ENCODE measurements around the gene GABRG3. TPM values are rescaled to one million over a fixed set of nuclear protein-coding genes. Genes with fewer than 3 reads are reported as not detected.

The GABRG3 gene
- total RNA-seq, 1 experiment from 2014 or later = not detected

DNA sequence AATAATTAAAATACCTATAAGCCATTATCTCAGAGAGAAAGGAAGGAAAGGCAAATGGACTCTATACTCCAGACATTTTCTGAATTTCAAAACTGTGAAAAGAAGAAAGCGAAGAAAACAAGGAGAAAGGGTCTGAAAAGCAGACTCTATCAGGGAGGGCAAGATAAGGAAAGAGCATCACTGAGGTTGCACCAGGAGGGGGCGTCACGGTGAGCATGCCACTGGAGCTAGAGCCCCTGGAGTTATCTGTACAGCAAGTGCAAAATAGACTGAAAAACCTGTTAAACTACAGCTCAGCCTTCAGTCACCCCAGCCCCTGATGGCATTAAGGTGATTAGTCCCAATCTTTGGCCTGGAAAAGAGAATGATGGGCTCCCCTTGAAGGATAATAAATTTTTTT is 514.3 kb downstream of the GABRG3 start:
- no peak for DNase-seq
- CTCF ChIA-PET = no interaction called here
- no TSS peak for BruUV-seq (replicated peaks)
- Mint-ChIP-seq H3K9me3 (ENCODE audit: low read depth, unreplicated experiment) (no peaks in the 10 kb centered on the region), H3K4me3 (ENCODE audit: low read depth, unreplicated experiment) (no peak overlapping the region), H3K27me3 (ENCODE audit: unreplicated experiment) (no peaks in the 10 kb centered on the region), H3K27ac (ENCODE audit: unreplicated experiment) (no peak overlapping the region), H3K4me1 (ENCODE audit: low read depth, unreplicated experiment) (no peaks in the 10 kb centered on the region), H3K36me3 (ENCODE audit: insufficient read depth, unreplicated experiment) (no peaks in the 10 kb centered on the region)
- TF ChIP-seq, protein P1, sequence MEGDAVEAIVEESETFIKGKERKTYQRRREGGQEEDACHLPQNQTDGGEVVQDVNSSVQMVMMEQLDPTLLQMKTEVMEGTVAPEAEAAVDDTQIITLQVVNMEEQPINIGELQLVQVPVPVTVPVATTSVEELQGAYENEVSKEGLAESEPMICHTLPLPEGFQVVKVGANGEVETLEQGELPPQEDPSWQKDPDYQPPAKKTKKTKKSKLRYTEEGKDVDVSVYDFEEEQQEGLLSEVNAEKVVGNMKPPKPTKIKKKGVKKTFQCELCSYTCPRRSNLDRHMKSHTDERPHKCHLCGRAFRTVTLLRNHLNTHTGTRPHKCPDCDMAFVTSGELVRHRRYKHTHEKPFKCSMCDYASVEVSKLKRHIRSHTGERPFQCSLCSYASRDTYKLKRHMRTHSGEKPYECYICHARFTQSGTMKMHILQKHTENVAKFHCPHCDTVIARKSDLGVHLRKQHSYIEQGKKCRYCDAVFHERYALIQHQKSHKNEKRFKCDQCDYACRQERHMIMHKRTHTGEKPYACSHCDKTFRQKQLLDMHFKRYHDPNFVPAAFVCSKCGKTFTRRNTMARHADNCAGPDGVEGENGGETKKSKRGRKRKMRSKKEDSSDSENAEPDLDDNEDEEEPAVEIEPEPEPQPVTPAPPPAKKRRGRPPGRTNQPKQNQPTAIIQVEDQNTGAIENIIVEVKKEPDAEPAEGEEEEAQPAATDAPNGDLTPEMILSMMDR (IDR thresholded peaks at IDR 0.05; ENCODE audit: unreplicated experiment) = no peak
- intact Hi-C loops (cut with micrococcal nuclease; ENCODE audit: unreplicated experiment) = no loop called here

DNA sequence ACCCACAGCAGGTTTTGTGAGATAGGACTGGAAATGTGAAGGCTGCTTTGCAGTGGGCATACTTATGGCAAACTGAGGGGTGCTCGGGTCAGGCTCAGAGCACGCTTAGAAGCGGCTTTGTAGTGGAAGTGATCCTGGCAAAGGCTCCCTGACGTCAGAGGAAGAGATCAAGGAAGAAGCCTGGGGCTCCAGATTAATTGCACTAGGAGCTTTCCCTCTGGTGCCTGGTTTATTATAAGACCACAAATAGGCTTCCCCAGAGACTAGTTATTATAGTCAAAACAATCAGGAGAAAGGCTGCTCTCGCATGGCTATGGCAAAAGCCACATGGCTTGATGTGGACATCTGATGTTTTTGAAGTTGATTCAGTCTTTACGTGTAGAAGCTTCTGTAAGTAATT is 515.1 kb downstream of the GABRG3 start:
- TF ChIP-seq, protein P1 (IDR thresholded peaks at IDR 0.05; ENCODE audit: unreplicated experiment) = no peak
- no peaks in the 10 kb centered on the region for H3K36me3 Mint-ChIP-seq (ENCODE audit: insufficient read depth, unreplicated experiment)
- H3K4me3 Mint-ChIP-seq (ENCODE audit: low read depth, unreplicated experiment) = no peak overlapping the region
- no peaks in the 10 kb centered on the region for H3K4me1 Mint-ChIP-seq (ENCODE audit: low read depth, unreplicated experiment)
- DNase-seq = no peak
- H3K9me3 Mint-ChIP-seq (ENCODE audit: low read depth, unreplicated experiment) = no peaks in the 10 kb centered on the region
- no peaks in the 10 kb centered on the region for H3K27me3 Mint-ChIP-seq (ENCODE audit: unreplicated experiment)
- H3K27ac Mint-ChIP-seq (ENCODE audit: unreplicated experiment) = no peak overlapping the region
- intact Hi-C loops (cut with micrococcal nuclease; ENCODE audit: unreplicated experiment) = no loop called here
- no TSS peak for BruUV-seq (replicated peaks)
- CTCF ChIA-PET = no interaction called here

DNA sequence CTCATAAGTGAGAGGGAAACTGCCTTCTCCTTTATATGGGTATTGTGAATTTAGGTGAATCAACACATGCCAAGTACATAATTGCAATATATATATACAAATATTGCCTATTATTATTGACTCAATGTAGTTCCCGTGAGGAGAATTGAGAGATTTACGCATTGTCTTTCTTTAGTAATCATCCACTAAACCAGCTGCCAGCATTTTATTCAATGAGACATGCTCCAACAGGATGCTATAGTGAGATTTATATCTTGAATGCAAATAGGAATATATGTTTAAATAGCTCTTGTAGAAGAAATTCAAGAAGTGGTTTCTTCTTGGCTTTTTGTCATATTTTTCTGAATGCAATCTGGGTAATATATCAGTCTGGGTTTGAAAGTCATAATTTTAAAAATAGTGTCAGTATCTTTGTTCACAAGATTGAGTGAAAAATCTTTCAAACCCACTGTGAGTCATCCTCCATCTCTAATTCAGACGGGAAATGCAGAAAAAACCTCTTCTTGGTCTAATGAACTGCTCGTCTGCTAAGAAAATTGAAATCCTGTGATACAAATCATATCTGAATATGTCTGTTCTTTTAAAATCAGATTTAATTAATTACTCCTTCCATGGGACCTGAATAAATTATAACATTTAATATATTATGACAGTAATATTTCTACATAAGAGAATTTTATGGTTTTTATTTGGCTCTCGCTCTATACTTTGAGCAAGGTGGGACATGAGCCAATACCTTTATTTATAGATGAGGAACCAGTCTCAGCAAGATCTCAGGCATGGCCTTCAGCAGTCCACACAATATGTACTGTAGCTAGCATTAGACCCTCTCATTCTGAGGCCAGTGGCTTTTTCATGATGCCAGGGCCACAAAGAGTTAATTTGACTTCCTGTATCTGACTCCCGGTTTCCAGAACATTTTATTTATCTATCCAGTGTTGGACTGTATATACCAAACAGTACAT is 516.0 kb downstream of the GABRG3 start:
- intact Hi-C loops (cut with micrococcal nuclease; ENCODE audit: unreplicated experiment) = no loop called here
- no peaks in the 10 kb centered on the region for H3K36me3 Mint-ChIP-seq (ENCODE audit: insufficient read depth, unreplicated experiment)
- CTCF ChIA-PET = no interaction called here

DNA sequence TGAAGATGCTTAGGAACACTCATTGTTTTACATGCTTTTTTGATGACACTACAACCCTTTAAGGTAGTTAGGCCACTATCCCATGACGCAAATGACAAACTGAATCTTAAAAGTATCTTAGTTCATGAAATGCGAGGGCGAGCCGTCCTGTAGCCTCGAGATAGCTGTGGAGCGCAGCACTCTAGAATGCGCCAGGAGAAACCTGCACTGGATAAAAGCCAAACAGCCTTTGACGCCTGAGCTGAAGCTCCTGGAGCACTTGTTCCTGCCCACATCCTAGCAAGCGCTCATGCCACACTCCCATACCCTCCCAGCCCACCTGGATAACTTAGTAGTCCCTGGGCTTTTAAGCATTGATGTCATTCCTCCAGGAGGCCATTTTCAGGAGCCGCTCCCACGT is 516.9 kb downstream of the GABRG3 start:
- BruUV-seq (replicated peaks) = no TSS peak
- Mint-ChIP-seq H3K27ac (ENCODE audit: unreplicated experiment) (no peak overlapping the region), H3K27me3 (ENCODE audit: unreplicated experiment) (no peaks in the 10 kb centered on the region), H3K4me3 (ENCODE audit: low read depth, unreplicated experiment) (no peak overlapping the region), H3K36me3 (ENCODE audit: insufficient read depth, unreplicated experiment) (no peaks in the 10 kb centered on the region), H3K9me3 (ENCODE audit: low read depth, unreplicated experiment) (no peaks in the 10 kb centered on the region), H3K4me1 (ENCODE audit: low read depth, unreplicated experiment) (no peaks in the 10 kb centered on the region)
- intact Hi-C loops (cut with micrococcal nuclease; ENCODE audit: unreplicated experiment) = no loop called here
- CTCF ChIA-PET = no interaction called here
- no peak for DNase-seq
- TF ChIP-seq, protein P1 (IDR thresholded peaks at IDR 0.05; ENCODE audit: unreplicated experiment) = no peak

More for the DNA sequence above, 516.0 kb downstream of the GABRG3 start:
- no peak overlapping the region for H3K4me3 Mint-ChIP-seq (ENCODE audit: low read depth, unreplicated experiment)
- H3K27me3 Mint-ChIP-seq (ENCODE audit: unreplicated experiment) = no peaks in the 10 kb centered on the region
- BruUV-seq (replicated peaks) = no TSS peak
- no peak for DNase-seq
- no peaks in the 10 kb centered on the region for H3K9me3 Mint-ChIP-seq (ENCODE audit: low read depth, unreplicated experiment)
- TF ChIP-seq, protein P1 (IDR thresholded peaks at IDR 0.05; ENCODE audit: unreplicated experiment) = no peak
- H3K4me1 Mint-ChIP-seq (ENCODE audit: low read depth, unreplicated experiment) = no peaks in the 10 kb centered on the region
- no peak overlapping the region for H3K27ac Mint-ChIP-seq (ENCODE audit: unreplicated experiment)

Data from Calu3 (cell line).